ENCODE results near the gene DNMBP. TPM values are rescaled to one million over a fixed set of nuclear protein-coding genes. Genes with fewer than 3 reads are reported as not detected.

DNMBP gene
- 11.8 and 14.7 TPM in 2 replicates for total RNA-seq

GRCh38 chr10:100009793-100010676 lies at the start of gene DNMBP:
DNMBP (minus strand) TSS chr10:100009947; CDS start chr10:99972124, 37,823 bp downstream.

Other genes with a start within 250 kb of the DNMBP start
- 1.6 and 2.4 TPM in 2 replicates for gene ABCC2, start 227.3 kb downstream of the DNMBP start, total RNA-seq
- not detected in 2 replicates for gene CPN1, start 71.9 kb upstream of the DNMBP start, total RNA-seq
- 22.8 and 33.2 TPM in 2 replicates for gene ERLIN1, start 176.1 kb upstream of the DNMBP start, total RNA-seq
- 18.3 and 22.5 TPM in 2 replicates for gene CHUK, start 219.6 kb upstream of the DNMBP start, total RNA-seq